ENCODE results near the gene GRID1.
A peak's percentile ranks its signal among the peaks of the same experiment; 100 is the strongest.

The GRID1 gene

DNA sequence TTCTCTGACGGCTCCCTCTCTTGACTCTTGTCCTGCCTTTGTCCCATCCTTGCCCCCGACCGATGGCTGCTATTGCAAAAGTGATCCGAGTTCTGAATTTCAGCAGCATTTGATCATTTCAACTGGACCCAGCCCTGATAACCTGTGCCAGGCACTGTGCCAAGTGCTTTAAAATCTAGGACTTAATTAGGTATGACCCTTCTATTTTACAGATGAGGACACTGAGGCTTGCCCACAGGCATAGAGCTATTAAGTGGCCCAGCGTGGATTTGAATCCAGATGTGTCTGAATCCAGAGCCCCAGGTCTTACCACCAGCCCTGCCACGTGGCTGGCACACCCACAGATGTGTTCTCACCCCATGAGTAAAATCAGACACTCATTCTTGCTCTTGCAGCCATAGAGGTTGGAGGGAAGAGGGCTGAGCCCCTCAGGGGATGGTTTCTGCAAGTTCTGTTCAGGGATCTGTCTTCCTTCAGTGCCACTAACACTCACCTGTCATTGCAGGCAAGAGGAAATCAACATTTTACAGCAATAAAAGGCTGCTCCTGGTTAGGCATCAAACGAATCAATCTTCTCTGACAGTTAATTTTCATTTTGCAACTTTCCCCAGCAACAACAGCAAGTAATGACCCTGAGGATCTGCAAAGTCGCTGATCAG, 101.2 kb downstream of the GRID1 start:
- peak; percentile 82 for DNase-seq

- peak; percentile 51 for DNase-seq
Measured at GRCh38 chr10:86264481-86265231, 101.9 kb downstream of the GRID1 start.

GRCh38 chr10:86263907-86264306, 102.7 kb downstream of the GRID1 start:
- DNase-seq, result peak; percentile 40

GRCh38 chr10:86263209-86263608, 103.4 kb downstream of the GRID1 start:
- no peak for DNase-seq

DNA sequence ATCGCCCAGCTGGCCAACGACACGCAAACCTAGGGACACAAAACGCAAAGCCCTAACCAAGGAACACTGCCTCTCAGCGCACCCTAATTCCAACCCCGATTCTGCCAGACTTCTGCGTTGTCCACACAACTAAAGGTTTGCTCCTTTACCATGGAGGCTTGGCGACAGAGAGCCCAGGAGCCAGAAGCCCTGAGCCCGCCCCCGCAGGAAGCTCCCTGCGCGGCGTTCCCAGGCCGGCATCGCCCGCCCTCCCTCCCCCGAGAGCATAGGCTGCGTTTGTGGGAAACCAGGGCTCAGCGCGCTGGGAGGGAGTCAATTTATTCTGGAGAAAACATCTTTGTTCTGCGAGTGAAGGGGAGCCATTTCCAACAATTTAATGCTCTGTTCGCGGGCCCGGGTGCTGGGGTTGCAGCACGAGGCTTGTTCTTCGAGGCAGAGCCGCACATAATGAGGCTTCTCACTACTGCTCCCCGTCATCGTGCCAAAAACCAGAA, 103.9 kb downstream of the GRID1 start:
- no peak for DNase-seq

DNA sequence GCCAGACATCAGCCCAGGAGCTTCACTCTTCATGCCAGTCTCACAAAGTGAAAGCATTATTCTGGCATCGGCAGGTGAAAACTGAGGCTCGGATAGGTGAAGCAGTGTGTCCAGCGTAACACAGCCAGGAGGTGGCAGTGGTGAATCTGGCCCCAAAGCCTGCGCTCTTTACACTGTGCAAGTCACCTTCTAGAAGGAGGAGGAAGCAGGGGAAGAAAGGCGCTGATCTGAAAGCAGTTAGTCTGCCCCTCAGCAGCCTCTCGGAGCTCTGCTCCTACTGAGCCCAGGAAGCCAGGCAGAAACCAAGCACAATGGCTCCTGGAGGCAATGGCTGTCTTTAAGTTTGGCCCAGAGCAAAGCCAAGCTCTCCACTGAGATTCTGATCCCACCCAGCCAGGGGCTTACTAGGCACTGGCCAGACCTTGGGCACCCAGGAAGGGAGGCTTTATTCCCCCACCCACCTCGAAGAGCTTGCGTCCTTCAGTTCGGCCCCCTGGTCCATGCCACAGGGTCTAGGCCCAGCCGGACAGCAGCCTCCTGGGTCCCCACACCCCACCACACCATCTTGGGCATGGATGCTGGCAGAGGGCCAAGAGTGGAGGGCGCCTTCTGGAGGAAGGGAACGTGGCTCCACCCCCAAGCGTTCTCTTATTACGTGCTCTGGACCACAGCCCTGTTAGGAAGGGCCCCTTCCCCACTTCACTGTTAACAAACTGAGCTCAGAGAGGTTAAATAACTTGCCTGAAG, 104.5 kb downstream of the GRID1 start:
- peak; percentile 75 for DNase-seq

DNA sequence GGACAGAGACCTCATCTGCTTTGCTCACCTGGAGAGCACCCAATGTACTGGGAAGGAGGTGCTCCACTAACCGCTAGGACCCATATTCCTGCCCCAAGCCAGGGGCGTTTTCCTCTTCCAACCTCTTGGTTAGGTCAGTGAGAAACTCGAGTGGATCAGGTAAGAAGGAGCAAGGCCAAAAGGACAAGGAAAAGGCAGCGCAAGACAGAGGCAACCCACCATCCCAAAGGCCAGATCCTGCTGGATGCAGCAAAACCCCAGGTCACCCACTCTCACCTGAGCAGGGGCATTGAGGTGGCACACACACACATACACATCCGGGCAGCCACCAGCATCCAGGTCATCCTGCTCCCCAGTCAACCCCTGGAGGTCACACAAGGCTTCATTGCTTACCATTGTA, 105.1 kb downstream of the GRID1 start:
- DNase-seq, result no peak

DNA sequence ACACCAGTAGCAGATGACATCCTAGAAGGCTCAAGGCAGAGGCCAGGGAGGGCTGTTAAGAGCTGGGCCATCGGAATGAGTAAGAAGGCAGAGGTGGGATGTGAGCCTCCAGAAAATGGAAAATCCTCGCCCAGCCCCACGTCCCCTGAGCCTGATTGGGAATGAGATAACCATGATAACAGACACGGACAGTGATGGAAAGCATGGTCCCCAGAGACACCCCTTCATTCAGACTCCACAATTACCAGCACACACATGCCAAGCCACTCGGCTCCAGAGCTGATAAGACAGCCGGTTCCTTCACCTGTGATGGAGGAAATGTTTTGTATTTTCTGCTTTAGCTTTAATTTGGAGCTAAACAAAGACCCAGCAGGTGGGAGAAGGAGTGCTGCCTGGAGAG, 106.0 kb downstream of the GRID1 start:
- DNase-seq, result peak; percentile 68

- DNase-seq, result no peak
Measured at GRCh38 chr10:86259901-86260562, 106.6 kb downstream of the GRID1 start.

DNA sequence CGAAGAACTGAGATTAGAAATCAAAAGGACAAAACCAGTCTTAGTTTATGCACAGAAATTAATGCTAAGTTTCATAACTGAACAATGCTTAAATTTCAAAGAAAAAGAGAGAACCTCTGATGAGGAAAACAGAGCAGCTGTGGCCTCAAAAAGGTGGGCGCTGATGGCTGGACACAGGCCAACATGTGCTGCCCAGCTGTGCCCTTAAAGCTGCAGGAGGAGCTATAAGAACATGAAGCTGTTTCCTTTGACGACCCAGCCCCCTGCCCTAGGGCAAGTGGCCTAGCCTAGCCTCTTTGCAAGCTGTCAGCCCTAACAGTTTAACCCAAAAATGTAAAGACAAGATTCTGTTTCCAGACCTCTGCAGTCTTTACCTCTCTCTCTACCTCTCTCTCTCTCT, 107.7 kb downstream of the GRID1 start:
- peak; percentile 75 for DNase-seq

GRCh38 chr10:86258499-86258898, 108.1 kb downstream of the GRID1 start:
- peak; percentile 55 for DNase-seq

- no peak for DNase-seq
Measured at GRCh38 chr10:86257683-86258082, 108.9 kb downstream of the GRID1 start.

DNA sequence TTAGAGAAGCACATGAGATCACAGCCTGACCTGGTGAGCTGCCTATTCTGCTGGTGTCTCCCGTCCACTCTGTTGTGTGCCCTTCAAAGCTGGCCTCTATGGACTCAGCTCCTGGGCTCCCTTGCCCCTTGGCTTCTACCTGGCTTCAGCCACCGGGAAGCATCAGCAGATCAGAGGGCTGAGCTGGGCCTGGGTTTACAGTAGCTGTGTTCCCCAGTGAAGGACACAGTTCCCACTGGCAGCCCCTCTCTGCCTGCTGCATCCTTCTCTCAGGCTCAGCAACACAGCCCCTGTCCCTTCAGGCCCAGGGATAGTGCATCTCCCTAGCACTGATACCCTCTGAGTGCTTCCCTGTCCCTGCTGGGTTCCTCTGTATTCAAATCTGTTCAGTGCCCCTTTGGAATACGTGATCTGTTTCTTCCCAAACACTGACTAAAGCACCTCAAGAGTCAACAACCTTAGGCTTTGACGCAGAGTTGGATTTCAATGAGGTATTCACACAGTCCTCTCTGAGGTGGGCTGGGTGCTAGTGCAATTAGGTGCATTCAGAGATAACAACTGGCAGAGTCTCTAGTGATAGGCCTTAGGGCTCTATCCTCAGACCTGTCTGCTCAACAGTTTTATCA, 109.8 kb downstream of the GRID1 start:
- no peak for DNase-seq

- DNase-seq, result no peak
Measured at GRCh38 chr10:86255405-86256251, 111.0 kb downstream of the GRID1 start.

DNA sequence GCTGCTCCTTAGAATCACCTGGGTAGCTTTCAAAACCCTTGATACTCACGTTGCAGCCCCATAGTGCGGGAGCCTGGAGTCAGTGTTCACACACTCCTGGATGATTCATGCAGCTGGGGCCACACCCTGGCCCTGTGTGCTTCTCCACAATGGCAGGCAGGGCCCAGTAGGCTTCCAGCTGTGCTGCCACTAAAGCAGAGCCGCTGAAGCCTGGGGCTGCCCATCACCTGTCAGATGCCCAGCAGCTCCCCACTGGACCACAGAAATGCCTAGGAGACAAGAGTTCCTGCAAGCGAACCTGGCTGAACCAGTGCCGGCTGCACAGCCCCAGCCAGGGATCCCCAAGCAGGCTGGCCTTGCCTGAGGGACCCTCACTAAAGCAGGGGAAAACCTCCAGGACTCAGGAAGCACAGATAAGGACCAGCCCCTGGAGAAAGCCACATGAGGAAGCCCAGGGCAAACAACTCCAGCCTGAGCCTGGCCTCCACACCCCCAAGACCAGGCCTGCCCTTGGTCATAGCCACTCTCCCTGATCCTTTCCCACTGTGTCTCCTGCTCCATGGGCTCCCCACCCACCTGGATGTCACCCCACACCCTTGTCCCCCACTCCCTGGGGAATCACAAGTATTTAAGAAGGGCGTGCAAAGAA, 111.9 kb downstream of the GRID1 start:
- DNase-seq, result peak; percentile 92

- DNase-seq, result peak; percentile 83
Measured at GRCh38 chr10:86254081-86254480, 112.5 kb downstream of the GRID1 start.

DNA sequence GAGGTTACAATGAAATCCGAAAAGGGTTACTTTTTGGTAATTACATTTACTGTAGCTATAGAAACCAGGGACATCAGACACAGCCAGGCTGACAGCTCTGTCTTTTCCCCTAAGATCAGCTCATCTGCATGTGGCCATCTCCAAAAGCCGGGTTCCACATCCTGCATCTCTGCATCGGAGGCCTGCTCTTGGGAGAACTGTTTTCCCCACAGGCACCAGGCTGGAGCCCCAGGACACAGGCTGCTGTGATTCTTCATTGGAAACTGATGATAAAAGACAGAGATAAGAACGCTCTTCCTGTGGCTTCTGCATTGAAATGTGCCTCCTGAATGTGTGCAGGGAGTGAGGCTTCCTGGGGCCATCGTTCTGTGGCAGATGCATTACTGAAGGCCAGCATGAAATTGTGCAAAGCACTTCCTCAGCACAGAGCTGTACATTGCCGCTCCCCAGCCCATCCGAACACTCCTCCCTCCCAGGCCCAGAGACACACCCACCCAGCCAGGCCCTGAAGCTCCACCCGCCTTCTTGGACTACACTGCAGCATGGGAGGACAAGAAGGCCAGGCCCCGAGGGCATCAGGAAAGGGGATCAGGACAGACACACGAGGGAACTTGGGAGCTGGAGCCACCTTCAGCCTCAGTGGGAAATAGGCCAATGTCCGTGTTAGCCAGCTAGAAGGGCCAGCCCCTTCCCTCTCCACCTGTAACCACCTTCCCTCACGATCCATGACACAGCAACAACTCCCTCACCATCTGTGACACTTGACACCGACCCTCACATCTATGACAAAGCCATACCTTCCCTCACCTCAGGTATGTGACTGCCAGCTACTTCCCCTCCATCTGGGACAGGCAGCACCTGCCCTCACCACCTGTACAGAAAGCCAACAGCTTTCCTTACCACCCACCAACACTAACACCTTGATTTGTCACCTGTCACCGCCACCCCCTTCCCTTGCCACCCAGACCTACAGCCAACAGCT, 113.2 kb downstream of the GRID1 start:
- DNase-seq, result peak; percentile 83

GRCh38 chr10:86252556-86252955, 114.0 kb downstream of the GRID1 start:
- peak; percentile 67 for DNase-seq

GRCh38 chr10:86252079-86252478, 114.5 kb downstream of the GRID1 start:
- DNase-seq, result no peak

DNA sequence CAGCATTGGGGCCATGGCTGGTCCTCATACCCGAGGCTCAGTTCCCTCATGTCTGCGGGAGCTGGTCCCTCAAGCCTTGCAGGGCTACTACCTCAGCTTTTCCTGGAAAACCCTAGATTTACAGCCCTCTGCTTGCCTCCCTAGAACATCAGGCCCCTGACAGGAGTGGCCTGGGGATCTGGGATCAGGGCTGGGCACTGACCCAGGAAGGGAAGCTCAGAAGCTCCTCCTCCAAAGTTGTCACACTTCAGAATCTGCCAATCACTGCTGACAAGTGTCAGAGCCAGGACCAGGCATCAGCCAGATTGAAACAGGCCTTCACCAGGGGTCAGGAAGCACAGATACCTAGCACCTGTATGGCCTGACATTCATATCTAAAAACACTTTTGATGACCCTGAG, 115.2 kb downstream of the GRID1 start:
- DNase-seq, result no peak
